ENCODE results near the gene ABAT. TPM values are rescaled to one million over a fixed set of nuclear protein-coding genes. Genes with fewer than 3 reads are reported as not detected.
"Not testable (repeated sequence)": the region's sequence is repeated elsewhere in the genome, so short reads cannot be mapped to it uniquely, and the experiment has no call there.

ABAT gene
- total RNA-seq, 2 experiments from 2014 or later: 2.9 to 3.0 TPM

DNA sequence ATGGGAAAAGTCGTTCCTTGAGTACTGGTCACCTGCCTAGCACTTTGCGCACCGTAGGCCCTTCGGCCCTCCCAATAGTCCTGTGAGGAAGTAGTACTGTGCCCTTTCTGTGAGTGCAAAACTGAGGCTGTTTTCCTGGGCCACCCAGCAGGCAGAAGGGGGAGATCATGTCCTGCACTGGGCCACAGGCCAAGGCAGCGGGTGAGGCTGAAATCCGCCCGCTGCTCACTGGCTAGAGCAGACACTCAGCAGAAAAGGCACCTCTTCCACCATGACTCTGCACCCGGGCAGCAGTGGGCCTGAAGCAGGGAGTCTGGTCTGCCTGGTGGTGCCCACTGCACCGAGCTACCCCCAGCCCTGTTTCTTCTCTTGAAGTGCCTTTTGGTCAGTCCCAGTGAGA is 32.7 kb upstream of the ABAT start:
- CTCF ChIA-PET: no interaction called here
- POLR2A ChIA-PET: no interaction called here
- ATAC-seq: no peak
- Mint-ChIP-seq H3K27me3 (ENCODE audit: low read depth) (no peaks in the 10 kb centered on the region), H3K9me3 (ENCODE audit: insufficient read depth) (no peaks in the 10 kb centered on the region), H3K27ac (no peak overlapping the region), H3K4me1 (ENCODE audit: low read depth) (peaks cover 17% of the 10 kb centered on the region), H3K36me3 (ENCODE audit: low read depth) (peaks cover 49% of the 10 kb centered on the region), H3K4me3 (no peak overlapping the region)
- DNase-seq: no peak

DNA sequence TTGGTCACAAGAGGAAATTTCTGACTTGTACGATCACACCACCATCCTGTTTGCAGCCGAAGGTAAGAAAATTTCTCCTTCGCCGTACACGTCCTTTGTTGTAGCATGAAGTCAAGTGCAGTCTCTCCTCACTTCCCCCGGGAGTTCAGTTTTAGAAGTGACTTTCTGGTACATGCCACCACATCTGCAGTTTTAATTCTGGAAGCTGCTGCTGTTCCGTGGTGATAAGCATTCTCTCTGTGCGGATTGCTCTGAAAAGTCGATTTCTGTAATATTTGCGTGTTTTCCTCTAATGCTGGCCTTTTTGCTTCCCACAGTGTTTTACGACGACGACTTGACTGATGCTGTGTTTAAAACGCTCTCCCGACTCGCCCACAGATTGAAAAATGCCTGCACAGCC is 32.3 kb upstream of the ABAT start:
- peaks cover 54% of the 10 kb centered on the region for H3K36me3 Mint-ChIP-seq (ENCODE audit: low read depth)
- H3K27me3 Mint-ChIP-seq (ENCODE audit: low read depth): no peaks in the 10 kb centered on the region
- H3K9me3 Mint-ChIP-seq (ENCODE audit: insufficient read depth): no peaks in the 10 kb centered on the region
- peaks cover 17% of the 10 kb centered on the region for H3K4me1 Mint-ChIP-seq (ENCODE audit: low read depth)
- CTCF ChIA-PET: interaction anchor here (0.9 kb wide), 1 partner anchor 214 kb away, joined by 3 read pairs; no protein-coding TSS in a partner anchor
- ATAC-seq: no peak
- H3K27ac Mint-ChIP-seq: no peak overlapping the region
- POLR2A ChIA-PET: interaction anchor here (0.6 kb wide), 1 partner anchor 31 kb away, joined by 3 read pairs; no protein-coding TSS in a partner anchor
- DNase-seq: no peak
- H3K4me3 Mint-ChIP-seq: no peak overlapping the region

DNA sequence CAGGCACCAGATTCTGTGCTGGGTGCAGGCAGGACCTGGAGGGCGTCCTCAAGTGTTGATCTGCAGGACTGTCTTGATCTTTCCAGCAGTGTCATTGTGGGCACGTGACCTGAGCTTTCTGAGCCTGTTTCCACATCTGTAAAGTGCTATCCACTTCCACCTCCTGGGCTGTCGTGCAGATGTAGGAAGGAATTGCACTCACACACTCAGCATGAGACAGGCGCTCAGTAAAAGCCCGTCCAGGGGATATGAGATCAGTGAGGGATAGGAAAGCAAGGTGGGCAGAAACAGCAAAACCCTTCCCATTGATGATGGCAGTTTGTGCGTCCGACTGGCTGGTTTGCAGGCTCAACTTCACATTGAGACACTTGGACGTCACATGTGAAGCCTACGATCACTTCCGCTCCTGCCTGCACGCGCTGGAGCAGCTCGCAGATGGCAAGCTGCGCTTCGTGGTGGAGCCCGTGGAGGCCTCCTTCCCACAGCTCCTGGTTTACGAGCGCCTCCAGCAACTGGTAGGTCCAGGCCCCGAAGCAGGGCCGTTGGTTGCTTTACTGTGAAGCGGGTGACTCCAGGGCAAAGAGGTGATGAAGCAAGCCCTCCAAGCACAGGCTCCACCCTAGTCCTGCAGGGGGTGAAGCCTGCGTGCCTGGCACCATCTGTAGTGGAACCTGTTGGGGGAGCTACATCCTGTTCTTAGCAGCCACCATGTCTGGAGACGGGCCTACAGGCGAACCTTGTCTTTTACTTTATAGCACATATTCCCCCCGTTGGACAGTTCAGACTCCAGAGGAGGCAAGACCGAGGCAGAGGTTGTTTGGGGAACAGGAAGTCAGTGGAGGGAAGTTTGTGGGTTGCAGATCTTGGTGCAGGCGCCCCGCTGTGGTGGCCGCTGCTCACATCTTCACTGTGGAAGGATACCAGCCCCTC is 29.9 kb upstream of the ABAT start:
- Mint-ChIP-seq H3K9me3 (ENCODE audit: insufficient read depth) (no peaks in the 10 kb centered on the region), H3K27ac (peak overlapping the region; percentile 81), H3K4me3 (peak overlapping the region; percentile 38), H3K36me3 (ENCODE audit: low read depth) (peaks cover 66% of the 10 kb centered on the region), H3K4me1 (ENCODE audit: low read depth) (peaks cover 17% of the 10 kb centered on the region), H3K27me3 (ENCODE audit: low read depth) (no peaks in the 10 kb centered on the region)
- ATAC-seq (peak; percentile 87), DNase-seq (peak; percentile 61)
- POLR2A ChIA-PET: interaction anchor here (1.0 kb wide), 1 partner anchor 224 kb away, joined by 3 read pairs; the partner anchor contains the start of gene CARHSP1
- CTCF ChIA-PET: interaction anchor here (0.7 to 1.9 kb wide), 13 partner anchors 9 to 253 kb away, joined by 3 to 9 read pairs (median 3); partner anchors contain the start of gene ABAT

DNA sequence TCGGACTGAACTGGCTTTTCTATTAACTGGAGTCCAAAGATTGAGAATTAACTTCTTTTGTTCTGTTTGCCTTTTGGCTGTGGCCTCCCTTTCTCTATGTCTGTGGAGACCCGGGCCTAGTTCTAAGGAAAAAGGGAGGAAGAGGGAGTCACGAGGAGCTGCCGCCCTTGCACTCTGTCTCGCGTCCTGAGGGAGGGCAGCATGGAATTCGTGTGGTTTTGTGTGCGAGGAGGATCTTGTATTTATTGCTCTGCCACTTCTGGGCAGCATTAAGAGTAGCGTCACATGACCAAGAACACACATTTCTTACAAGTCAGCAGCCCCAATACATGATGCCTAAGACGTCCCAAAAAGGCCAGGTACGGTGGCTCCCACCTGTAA is 29.3 kb upstream of the ABAT start:
- Mint-ChIP-seq H3K4me3 (peak overlapping the region; percentile 38), H3K9me3 (ENCODE audit: insufficient read depth) (no peaks in the 10 kb centered on the region), H3K27ac (peak overlapping the region; percentile 81), H3K27me3 (ENCODE audit: low read depth) (no peaks in the 10 kb centered on the region), H3K36me3 (ENCODE audit: low read depth) (peaks cover 66% of the 10 kb centered on the region), H3K4me1 (ENCODE audit: low read depth) (peaks cover 17% of the 10 kb centered on the region)
- CTCF ChIA-PET: interaction anchor here (0.8 to 1.9 kb wide), 10 partner anchors 9 to 253 kb away, joined by 3 to 9 read pairs (median 4); no protein-coding TSS in a partner anchor
- POLR2A ChIA-PET: interaction anchor here (1.0 kb wide), 1 partner anchor 224 kb away, joined by 3 read pairs; the partner anchor contains the start of gene CARHSP1
- DNase-seq: no peak
- no peak for ATAC-seq

DNA sequence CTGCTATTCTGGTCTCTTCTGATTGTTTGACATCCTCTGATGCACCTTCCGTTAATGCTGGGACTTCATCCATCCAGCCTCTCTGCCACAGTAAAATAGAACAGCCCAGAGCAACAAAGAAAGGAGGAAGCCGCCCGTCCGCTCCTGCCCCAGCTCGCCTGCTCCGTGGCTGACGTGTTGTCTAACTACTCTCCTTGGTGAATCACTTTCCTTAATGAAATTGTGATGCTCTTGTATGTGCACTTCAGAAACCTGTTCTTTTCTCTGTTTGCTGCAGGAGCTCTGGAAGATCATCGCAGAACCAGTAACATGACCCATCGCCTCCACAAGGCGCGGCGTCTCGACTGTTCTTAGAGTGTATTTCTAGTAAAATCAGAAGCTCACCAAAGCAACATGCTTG is 28.6 kb upstream of the ABAT start:
- ATAC-seq: no peak
- Mint-ChIP-seq H3K4me1 (ENCODE audit: low read depth) (peaks cover 17% of the 10 kb centered on the region), H3K9me3 (ENCODE audit: insufficient read depth) (no peaks in the 10 kb centered on the region), H3K27me3 (ENCODE audit: low read depth) (no peaks in the 10 kb centered on the region), H3K36me3 (ENCODE audit: low read depth) (peaks cover 66% of the 10 kb centered on the region), H3K4me3 (no peak overlapping the region), H3K27ac (no peak overlapping the region)
- no peak for DNase-seq
- CTCF ChIA-PET: interaction anchor here (1.3 to 1.7 kb wide), 3 partner anchors 10 to 252 kb away, joined by 3 to 4 read pairs (median 3); no protein-coding TSS in a partner anchor
- POLR2A ChIA-PET: no interaction called here

DNA sequence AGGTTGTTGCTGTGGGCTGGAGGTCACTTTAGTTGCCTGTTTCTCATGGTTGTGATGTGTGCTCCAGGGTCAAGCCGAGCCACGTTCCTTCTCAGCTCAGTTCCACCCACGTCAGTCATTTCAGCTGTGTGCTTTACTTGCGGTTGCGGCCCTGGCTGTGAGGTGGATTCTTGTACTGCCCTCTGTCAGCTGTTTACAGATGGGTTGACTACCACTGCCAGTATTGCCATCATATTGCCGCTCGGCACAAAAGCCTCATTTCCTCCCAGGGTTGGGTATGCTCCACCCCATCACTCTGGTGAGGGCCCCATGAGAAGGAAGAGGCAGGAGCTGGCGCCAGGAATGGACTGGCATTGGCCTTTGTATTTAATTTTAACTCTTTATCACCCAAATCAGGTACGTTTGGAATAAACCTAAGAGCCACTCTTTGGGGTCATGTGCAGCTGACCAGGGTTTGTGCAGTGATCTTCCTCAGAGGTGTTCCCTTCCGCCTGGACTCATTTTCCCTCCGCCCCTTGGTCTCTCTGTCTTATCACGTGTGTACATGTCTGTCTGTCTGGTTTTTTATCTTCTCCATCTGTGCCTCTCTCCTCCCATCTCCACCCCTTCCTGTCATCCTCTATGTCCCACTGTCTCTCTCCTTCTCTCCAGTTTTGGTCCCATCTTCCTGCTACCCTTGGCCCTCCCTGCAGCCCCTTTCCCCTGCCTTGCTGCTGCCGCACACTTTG is 27.9 kb upstream of the ABAT start:
- Mint-ChIP-seq H3K36me3 (ENCODE audit: low read depth) (peaks cover 61% of the 10 kb centered on the region), H3K4me3 (no peak overlapping the region), H3K27me3 (ENCODE audit: low read depth) (no peaks in the 10 kb centered on the region), H3K4me1 (ENCODE audit: low read depth) (peaks cover 17% of the 10 kb centered on the region), H3K27ac (no peak overlapping the region), H3K9me3 (ENCODE audit: insufficient read depth) (no peaks in the 10 kb centered on the region)
- POLR2A ChIA-PET: no interaction called here
- DNase-seq (no peak), ATAC-seq (no peak)
- CTCF ChIA-PET: interaction anchor here (1.3 to 1.7 kb wide), 2 partner anchors 10 to 234 kb away, joined by 3 to 4 read pairs; no protein-coding TSS in a partner anchor

DNA sequence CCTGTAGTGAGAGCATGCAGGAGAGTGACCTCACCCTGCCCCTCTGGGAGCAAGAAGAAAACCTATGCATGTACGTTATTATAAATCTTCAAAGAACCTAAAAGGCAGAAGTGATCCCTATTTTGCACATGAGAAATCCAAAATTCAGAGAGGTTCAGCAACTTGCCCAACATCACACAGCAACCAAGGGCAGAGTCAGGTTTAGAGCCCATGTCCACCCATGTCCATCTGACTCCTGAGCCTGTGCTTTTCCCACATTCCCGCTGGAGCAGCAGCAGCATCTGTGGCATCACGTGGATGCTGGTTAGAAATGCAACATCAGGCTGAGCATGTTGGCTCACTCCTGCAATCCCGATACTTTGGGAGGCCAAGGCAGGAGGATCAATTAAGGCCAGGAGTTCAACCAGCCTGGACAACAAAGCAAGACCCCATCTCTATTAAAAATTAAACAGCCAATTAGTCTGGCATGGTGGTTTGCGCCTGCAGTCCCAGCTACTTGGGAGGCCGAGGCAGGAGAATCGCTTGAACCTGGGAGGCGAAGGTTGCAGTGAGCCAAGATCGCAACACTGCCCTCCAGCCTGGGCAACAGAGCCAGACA is 26.6 kb upstream of the ABAT start:
- Mint-ChIP-seq H3K9me3 (ENCODE audit: insufficient read depth) (no peaks in the 10 kb centered on the region), H3K27me3 (ENCODE audit: low read depth) (no peaks in the 10 kb centered on the region), H3K4me1 (ENCODE audit: low read depth) (peaks cover 17% of the 10 kb centered on the region), H3K36me3 (ENCODE audit: low read depth) (peaks cover 50% of the 10 kb centered on the region), H3K27ac (no peak overlapping the region), H3K4me3 (no peak overlapping the region)
- ChIA-PET CTCF (no interaction called here), POLR2A (interaction anchor here (0.6 kb wide), 1 partner anchor 26 kb away, joined by 3 read pairs; no protein-coding TSS in a partner anchor)
- ATAC-seq (no peak), DNase-seq (no peak)

DNA sequence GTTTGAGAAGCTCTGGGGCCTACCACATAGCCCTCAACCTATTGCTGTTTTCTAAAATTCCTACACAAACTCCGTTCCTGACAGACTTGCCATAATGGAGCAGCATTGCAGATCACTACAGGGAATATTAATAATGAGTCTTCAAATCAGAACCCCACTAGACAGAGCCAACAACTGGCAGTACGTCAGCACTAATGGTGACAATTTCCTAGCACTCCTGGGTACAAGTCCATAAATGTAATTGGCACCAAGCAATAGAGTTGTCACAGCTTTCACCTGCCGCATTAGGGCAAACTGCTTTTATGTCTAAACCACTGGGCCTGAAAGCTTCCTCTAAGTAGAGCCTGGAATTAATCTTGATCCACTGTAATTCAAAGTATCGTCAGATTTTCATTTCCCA is 25.5 kb upstream of the ABAT start:
- ATAC-seq (no peak), DNase-seq (no peak)
- Mint-ChIP-seq H3K36me3 (ENCODE audit: low read depth) (peaks cover 40% of the 10 kb centered on the region), H3K4me1 (ENCODE audit: low read depth) (peaks cover 17% of the 10 kb centered on the region), H3K9me3 (ENCODE audit: insufficient read depth) (no peaks in the 10 kb centered on the region), H3K4me3 (no peak overlapping the region), H3K27me3 (ENCODE audit: low read depth) (no peaks in the 10 kb centered on the region), H3K27ac (no peak overlapping the region)
- ChIA-PET CTCF (no interaction called here), POLR2A (no interaction called here)

DNA sequence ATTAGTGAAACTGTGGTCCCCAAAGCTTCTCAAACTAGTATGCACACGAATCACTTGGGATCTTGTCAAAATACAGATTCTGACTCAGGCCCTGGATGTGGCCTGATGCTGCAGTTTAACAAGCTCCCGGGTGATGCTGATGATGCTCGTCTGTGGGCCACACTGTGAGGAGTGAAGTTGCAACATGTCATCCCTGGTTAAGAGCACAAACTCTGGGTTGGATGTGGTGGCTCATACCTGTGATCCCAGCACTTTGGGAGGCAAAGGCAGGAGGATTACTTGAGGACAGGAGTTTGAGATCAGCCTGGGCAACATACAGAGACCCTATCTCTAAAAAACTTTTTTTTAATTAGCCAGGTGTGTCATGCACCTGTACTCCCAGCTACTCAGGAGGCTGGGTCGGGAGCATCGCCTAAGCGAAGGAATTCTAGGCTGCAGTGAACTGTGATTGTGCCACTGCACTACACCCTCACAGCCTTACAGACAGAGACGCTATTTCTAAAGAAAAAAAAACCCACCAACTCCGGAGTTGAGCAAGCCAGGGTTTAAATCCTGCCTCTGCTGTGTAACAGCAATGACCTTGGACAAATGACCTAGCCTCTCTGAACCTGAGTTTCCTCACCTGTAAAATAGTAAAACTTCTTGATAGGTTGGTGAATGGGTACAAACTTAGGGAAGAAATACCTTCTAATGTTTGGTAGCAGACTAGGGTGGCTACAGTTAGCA is 24.4 kb upstream of the ABAT start:
- no peaks in the 10 kb centered on the region for H3K9me3 Mint-ChIP-seq (ENCODE audit: insufficient read depth)
- ChIA-PET CTCF (no interaction called here), POLR2A (no interaction called here)
- no peak overlapping the region for H3K27ac Mint-ChIP-seq
- H3K4me1 Mint-ChIP-seq (ENCODE audit: low read depth): peaks cover 6% of the 10 kb centered on the region
- no peak overlapping the region for H3K4me3 Mint-ChIP-seq
- DNase-seq (no peak), ATAC-seq (no peak)
- peaks cover 29% of the 10 kb centered on the region for H3K36me3 Mint-ChIP-seq (ENCODE audit: low read depth)
- no peaks in the 10 kb centered on the region for H3K27me3 Mint-ChIP-seq (ENCODE audit: low read depth)

DNA sequence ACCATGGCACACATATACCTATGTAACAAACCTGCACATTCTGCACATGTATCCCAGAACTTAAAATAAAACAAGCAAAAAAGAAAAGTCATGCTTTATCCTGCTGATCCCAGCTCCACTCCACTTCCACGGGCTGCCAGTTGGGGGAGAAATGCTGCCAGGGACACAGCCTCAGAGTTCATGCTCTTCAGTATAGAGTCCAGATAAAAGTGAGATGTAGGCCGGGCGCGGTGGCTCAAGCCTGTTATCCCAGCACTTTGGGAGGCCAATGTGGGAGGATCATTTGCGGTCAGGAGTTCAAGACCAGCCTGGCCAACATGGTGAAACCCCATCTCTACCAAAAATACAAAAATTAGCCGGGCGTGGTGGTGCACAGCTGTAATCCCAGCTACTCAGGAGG is 22.5 kb upstream of the ABAT start:
- CTCF ChIA-PET; POLR2A ChIA-PET; ATAC-seq; H3K4me3 Mint-ChIP-seq; H3K4me1 Mint-ChIP-seq (ENCODE audit: low read depth); H3K27ac Mint-ChIP-seq; H3K9me3 Mint-ChIP-seq (ENCODE audit: insufficient read depth); DNase-seq; H3K27me3 Mint-ChIP-seq (ENCODE audit: low read depth): not testable (repeated sequence)
- peaks cover 14% of the 10 kb centered on the region for H3K36me3 Mint-ChIP-seq (ENCODE audit: low read depth)

DNA sequence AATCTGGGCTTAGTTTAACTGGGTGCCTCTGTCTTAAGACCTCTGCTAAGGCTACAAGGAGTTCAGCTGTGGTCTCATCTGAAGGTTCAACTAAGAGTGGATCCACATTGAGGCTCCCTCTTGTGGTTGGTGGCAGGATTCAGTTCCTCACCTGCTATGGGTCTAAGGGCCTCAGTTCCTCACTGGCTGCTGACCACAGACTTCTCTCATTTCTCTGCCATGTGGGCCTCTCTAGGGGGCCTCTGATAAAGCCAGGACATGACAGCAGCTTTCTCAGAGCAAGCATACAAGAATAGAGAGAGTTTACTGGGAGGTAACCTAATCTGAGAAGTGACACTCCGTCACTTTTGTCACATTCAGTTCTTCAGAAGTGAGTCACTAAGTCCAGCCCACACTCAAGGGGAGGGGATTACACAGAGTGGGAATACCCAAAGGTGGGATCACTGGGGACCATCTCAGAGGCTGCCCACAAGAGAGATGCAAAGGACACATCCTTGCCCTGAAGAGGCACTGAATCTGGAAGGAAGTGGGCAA is 19.2 kb upstream of the ABAT start:
- H3K4me1 Mint-ChIP-seq (ENCODE audit: low read depth): peaks cover 8% of the 10 kb centered on the region
- no peak overlapping the region for H3K4me3 Mint-ChIP-seq
- peak; percentile 73 for ATAC-seq
- no peaks in the 10 kb centered on the region for H3K9me3 Mint-ChIP-seq (ENCODE audit: insufficient read depth)
- ChIA-PET CTCF (interaction anchor here (1.3 to 1.5 kb wide), 4 partner anchors 9 to 88 kb away, joined by 3 to 5 read pairs (median 4); no protein-coding TSS in a partner anchor), POLR2A (no interaction called here)
- DNase-seq: peak; percentile 42
- no peaks in the 10 kb centered on the region for H3K36me3 Mint-ChIP-seq (ENCODE audit: low read depth)
- H3K27ac Mint-ChIP-seq: no peak overlapping the region
- no peaks in the 10 kb centered on the region for H3K27me3 Mint-ChIP-seq (ENCODE audit: low read depth)
